ENCODE measurements around the gene SELP. TPM values are rescaled to one million over a fixed set of nuclear protein-coding genes. Genes with fewer than 3 reads are reported as not detected.
"Not testable (repeated sequence)": the region's sequence is repeated elsewhere in the genome, so short reads cannot be mapped to it uniquely, and the experiment has no call there.

Gene SELP
- total RNA-seq, result 24.0 TPM

- DNase-seq (ENCODE audit: low spot score), result no peak
These were observed at the start of gene SELP for GRCh38 chr1:169630006-169630405. Gene SELP (minus strand): TSS chr1:169630124. CDS start chr1:169630074, 50 bp downstream.

GRCh38 chr1:169679692-169680091 is 49.8 kb upstream of the SELP start:
- no peak for DNase-seq (ENCODE audit: low spot score)

GRCh38 chr1:169676001-169676400 is 46.1 kb upstream of the SELP start:
- DNase-seq (ENCODE audit: low spot score), result no peak

- no peak for DNase-seq (ENCODE audit: low spot score)
These were observed 40.9 kb upstream of the SELP start for GRCh38 chr1:169670836-169671235.

GRCh38 chr1:169670244-169670643 is 40.3 kb upstream of the SELP start:
- not testable (repeated sequence) for DNase-seq (ENCODE audit: low spot score)

GRCh38 chr1:169667699-169668596 is 38.0 kb upstream of the SELP start:
- not testable (repeated sequence) for DNase-seq (ENCODE audit: low spot score)

- not testable (repeated sequence) for DNase-seq (ENCODE audit: low spot score)
These were observed 37.3 kb upstream of the SELP start for GRCh38 chr1:169667227-169667639.

- DNase-seq (ENCODE audit: low spot score), result not testable (repeated sequence)
These were observed 32.8 kb upstream of the SELP start for GRCh38 chr1:169662680-169663079.

GRCh38 chr1:169661066-169661465 is 31.1 kb upstream of the SELP start:
- not testable (repeated sequence) for DNase-seq (ENCODE audit: low spot score)

- not testable (repeated sequence) for DNase-seq (ENCODE audit: low spot score)
These were observed 28.9 kb upstream of the SELP start for GRCh38 chr1:169658777-169659176.

- DNase-seq (ENCODE audit: low spot score), result no peak
These were observed 23.9 kb upstream of the SELP start for GRCh38 chr1:169653873-169654272.

GRCh38 chr1:169651035-169651434 is 21.1 kb upstream of the SELP start:
- DNase-seq (ENCODE audit: low spot score), result no peak

GRCh38 chr1:169650551-169650950 is 20.6 kb upstream of the SELP start:
- DNase-seq (ENCODE audit: low spot score), result no peak

- DNase-seq (ENCODE audit: low spot score), result no peak
These were observed 18.8 kb upstream of the SELP start for GRCh38 chr1:169648709-169649108.

GRCh38 chr1:169648187-169648586 is 18.3 kb upstream of the SELP start:
- no peak for DNase-seq (ENCODE audit: low spot score)

GRCh38 chr1:169647512-169647911 is 17.6 kb upstream of the SELP start:
- DNase-seq (ENCODE audit: low spot score), result no peak

GRCh38 chr1:169644297-169644696 is 14.4 kb upstream of the SELP start:
- DNase-seq (ENCODE audit: low spot score), result no peak

GRCh38 chr1:169634877-169635276 is 5.0 kb upstream of the SELP start:
- no peak for DNase-seq (ENCODE audit: low spot score)

GRCh38 chr1:169634145-169634544 is 4.2 kb upstream of the SELP start:
- DNase-seq (ENCODE audit: low spot score), result no peak

- DNase-seq (ENCODE audit: low spot score), result no peak
These were observed 1.3 kb upstream of the SELP start for GRCh38 chr1:169631249-169631648.

- DNase-seq (ENCODE audit: low spot score), result no peak
These were observed 5.0 kb downstream of the SELP start for GRCh38 chr1:169624912-169625311.

- no peak for DNase-seq (ENCODE audit: low spot score)
These were observed 5.8 kb downstream of the SELP start for GRCh38 chr1:169624122-169624521.

GRCh38 chr1:169623132-169623926 is 6.6 kb downstream of the SELP start:
- no peak for DNase-seq (ENCODE audit: low spot score)

Data from ureter (tissue), 1 donor.